ENCODE measurements around the gene CUX1.

- no peak for TF ChIP-seq CTCF (IDR thresholded peaks at IDR 0.05)
- TF ChIP-seq ESRRA (CRISPR knock-in tag; IDR thresholded peaks at IDR 0.05; ENCODE audit: borderline replicate concordance) = no peak
- no peak for TF ChIP-seq ZNF232 (CRISPR knock-in tag; IDR thresholded peaks at IDR 0.05)
- TF ChIP-seq NFE2L1 (CRISPR knock-in tag; IDR thresholded peaks at IDR 0.05) = no peak
- TF ChIP-seq IRF2 (CRISPR knock-in tag; IDR thresholded peaks at IDR 0.05; ENCODE audit: borderline replicate concordance, low read depth) = no peak
- TF ChIP-seq JAZF1 (CRISPR knock-in tag; IDR thresholded peaks at IDR 0.05) = no peak
These were observed 135.9 kb downstream of the CUX1 start for GRCh38 chr7:101953248-101953819.
